Measurements from ENCODE around the gene MFSD12. TPM values are rescaled to one million over a fixed set of nuclear protein-coding genes. Genes with fewer than 3 reads are reported as not detected.

Gene MFSD12
- total and polyA plus RNA-seq, 9 donors: 17.4 to 104 (median 36.4) TPM

DNA sequence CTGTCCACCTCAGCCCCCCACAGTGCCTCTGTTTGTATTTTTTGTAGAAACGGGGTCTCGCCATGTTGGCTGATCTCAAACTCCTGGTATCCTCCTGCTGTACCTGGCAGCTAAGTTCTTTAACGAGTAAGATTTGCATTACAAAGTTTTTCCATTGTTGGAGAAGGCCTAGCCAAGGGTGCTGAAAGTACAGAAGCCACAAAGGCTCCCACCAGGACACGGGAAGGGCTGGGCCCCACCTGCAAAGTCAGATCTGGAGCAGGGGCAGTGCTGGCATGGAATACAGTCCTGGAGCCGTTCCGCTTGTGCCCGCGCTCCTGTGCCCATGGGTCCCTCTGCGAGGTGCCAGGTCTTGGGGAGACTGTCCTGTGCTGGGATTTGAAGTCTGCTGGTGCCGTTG, 39.1 kb downstream of the MFSD12 start:
- no peaks in the 10 kb centered on the region for H3K9me3 ChIP-seq
- intact Hi-C loops (cut with DNase I): no loop called here
- WGBS, 3 donors: 83 to 87% (median 87%) methylated on average over 10 of the region's 10 CpGs
- no peak overlapping the region for H3K27ac ChIP-seq
- no peak overlapping the region for H3K4me3 ChIP-seq
- H3K36me3 ChIP-seq: no peaks in the 10 kb centered on the region
- no peaks in the 10 kb centered on the region for H3K27me3 ChIP-seq
- no peak for DNase-seq
- TF ChIP-seq EP300 (IDR thresholded peaks at IDR 0.05): no peak
- TF ChIP-seq POLR2A (IDR thresholded peaks at IDR 0.05): no peak
- TF ChIP-seq CTCF (IDR thresholded peaks at IDR 0.05): no peak
- peaks cover 5% of the 10 kb centered on the region for H3K4me1 ChIP-seq (ENCODE audit: insufficient read depth)

DNA sequence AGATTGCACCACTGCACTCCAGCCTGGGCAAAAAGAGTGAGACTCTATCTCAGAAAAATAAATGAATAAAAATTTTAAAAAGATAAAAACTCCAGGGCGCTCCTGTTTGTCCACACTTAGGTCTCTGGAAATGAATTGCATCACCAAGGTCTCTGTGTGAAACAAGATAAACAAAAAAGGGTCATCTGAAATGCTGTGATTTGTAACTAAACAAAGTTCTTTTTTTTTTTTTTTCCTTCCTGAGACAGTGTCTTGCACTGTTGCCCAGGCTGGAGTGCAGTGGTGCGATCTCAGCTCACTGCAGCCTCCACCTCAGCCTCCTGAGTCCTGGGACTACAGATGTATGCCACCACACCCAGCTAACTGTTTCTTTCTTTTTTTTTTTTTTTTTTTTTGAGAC, 39.7 kb downstream of the MFSD12 start:
- H3K4me3 ChIP-seq: no peak overlapping the region
- 91 to 97% (median 95%) methylated on average over 2 of the region's 2 CpGs for WGBS, 3 donors
- no peaks in the 10 kb centered on the region for H3K36me3 ChIP-seq
- H3K27me3 ChIP-seq: no peaks in the 10 kb centered on the region
- TF ChIP-seq POLR2A (IDR thresholded peaks at IDR 0.05): no peak
- no peak for TF ChIP-seq CTCF (IDR thresholded peaks at IDR 0.05)
- TF ChIP-seq EP300 (IDR thresholded peaks at IDR 0.05): no peak
- peaks cover 7% of the 10 kb centered on the region for H3K4me1 ChIP-seq (ENCODE audit: insufficient read depth)
- no peaks in the 10 kb centered on the region for H3K9me3 ChIP-seq
- intact Hi-C loops (cut with DNase I): no loop called here
- H3K27ac ChIP-seq: no peak overlapping the region
- DNase-seq: no peak

DNA sequence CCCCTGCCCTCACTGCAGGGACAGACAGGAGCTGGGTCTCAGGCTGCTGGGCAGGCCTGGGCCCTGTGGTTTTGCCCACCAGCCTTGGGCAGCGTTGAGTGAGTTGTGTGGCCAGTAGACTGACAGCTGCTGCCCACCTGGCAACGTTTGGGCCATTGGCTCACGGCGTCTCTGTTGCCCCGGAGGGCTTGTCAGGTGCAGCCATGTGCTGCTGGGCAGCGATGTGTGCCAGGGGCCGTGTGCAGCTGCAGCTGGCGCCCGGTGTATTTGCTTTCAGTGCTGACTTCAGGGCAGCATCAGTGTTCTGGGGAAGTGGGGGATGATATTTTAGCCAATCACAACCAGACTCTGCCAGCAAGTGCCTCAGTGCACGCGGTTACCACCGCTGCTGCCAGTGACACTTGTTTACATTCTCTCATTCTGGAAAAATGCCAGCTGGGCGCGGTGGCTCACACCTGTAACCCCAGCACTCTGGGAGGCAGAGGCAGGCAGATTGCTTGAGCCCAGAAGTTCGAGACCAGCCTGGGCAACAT, 40.6 kb downstream of the MFSD12 start:
- Histone ChIP-seq H3K27me3 (no peaks in the 10 kb centered on the region), H3K4me1 (ENCODE audit: insufficient read depth) (peaks cover 7% of the 10 kb centered on the region), H3K4me3 (no peak overlapping the region), H3K9me3 (no peaks in the 10 kb centered on the region), H3K27ac (no peak overlapping the region), H3K36me3 (no peaks in the 10 kb centered on the region)
- peak in 1 of 5 donors; percentile 30 for DNase-seq
- 50 to 70% (median 52%) methylated on average over 8 to 15 of the region's 15 CpGs for WGBS, 3 donors
- no peak for TF ChIP-seq CTCF (IDR thresholded peaks at IDR 0.05)
- no peak for TF ChIP-seq POLR2A (IDR thresholded peaks at IDR 0.05)
- intact Hi-C loops (cut with DNase I): no loop called here

DNA sequence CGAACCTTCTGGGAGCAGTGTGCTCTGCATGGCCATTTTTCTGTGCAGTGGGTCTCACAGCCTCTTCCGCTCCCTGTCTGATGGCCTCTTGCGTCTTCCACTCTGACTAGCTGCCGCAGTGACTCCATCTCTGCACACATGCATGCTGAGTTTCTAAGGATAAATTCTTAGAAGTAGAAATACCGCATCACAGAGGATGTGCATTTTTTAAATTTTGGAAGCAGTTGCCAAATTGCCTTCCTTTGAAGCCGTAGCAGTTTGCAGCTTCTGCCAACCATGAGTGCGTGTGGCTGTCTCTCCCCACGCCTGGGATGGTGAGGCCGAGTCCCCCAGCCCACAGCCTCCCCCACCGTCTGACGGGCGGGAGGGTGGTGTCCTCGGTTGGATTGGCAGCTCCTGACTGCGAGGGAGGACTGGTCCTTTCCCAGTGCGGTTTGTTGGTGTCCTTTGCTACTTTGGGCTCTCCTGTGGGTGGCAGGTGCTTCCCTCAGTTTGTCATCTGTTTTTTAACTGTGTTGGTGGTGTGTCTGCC, 41.4 kb downstream of the MFSD12 start:
- 21 to 29% (median 23%) methylated on average over 12 to 15 of the region's 15 CpGs for WGBS, 3 donors
- no peaks in the 10 kb centered on the region for H3K36me3 ChIP-seq

More for the DNA sequence above, 41.4 kb downstream of the MFSD12 start:
- intact Hi-C loops (cut with DNase I): no loop called here
- Histone ChIP-seq H3K27me3 (no peaks in the 10 kb centered on the region), H3K27ac (no peak overlapping the region), H3K4me3 (no peak overlapping the region), H3K9me3 (no peaks in the 10 kb centered on the region), H3K4me1 (ENCODE audit: insufficient read depth) (peaks cover 7% of the 10 kb centered on the region)
- no peak for DNase-seq
- no peak for TF ChIP-seq CTCF (IDR thresholded peaks at IDR 0.05)
